ENCODE data around the gene NCKAP5L.
"Not testable (repeated sequence)": the region's sequence is repeated elsewhere in the genome, so short reads cannot be mapped to it uniquely, and the experiment has no call there.

The NCKAP5L gene

DNA sequence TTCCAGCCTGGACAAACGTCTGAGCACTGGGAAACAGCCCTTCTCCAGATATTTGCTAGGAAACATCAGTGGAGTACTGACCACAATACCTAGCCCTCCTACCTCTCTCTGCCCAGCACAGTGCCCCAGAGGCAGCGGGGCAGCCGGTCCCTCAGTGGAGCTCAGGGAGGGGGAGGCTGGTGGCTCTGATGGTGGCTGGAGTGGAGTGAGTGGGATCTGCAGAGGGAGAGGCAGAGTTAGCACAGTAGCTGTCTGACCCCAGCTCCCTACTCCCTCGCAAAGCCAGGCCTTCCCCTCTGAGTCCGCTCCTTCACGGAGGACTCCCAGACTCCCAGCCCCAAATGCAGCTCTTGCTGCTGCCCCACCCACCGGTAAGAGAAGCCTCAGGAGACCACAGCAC lies 30.0 kb downstream of the NCKAP5L start:
- DNase-seq: no peak

DNA sequence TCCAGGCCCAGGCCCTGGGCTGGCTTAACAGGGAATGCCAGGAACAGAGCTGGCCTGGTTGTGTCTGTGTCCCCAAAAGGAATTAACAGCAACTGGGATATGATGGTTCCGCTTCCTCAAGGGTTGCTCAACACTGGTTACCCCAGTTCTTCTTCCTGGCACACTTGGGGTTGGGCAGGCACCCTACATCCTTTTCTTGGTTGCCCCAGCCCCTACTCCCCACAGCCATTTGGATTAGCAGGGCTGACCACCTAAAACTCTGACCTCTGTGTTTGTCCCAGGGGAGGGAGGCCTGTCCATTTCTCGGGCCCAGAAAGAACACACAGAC lies 30.8 kb downstream of the NCKAP5L start:
- no peak for DNase-seq

DNA sequence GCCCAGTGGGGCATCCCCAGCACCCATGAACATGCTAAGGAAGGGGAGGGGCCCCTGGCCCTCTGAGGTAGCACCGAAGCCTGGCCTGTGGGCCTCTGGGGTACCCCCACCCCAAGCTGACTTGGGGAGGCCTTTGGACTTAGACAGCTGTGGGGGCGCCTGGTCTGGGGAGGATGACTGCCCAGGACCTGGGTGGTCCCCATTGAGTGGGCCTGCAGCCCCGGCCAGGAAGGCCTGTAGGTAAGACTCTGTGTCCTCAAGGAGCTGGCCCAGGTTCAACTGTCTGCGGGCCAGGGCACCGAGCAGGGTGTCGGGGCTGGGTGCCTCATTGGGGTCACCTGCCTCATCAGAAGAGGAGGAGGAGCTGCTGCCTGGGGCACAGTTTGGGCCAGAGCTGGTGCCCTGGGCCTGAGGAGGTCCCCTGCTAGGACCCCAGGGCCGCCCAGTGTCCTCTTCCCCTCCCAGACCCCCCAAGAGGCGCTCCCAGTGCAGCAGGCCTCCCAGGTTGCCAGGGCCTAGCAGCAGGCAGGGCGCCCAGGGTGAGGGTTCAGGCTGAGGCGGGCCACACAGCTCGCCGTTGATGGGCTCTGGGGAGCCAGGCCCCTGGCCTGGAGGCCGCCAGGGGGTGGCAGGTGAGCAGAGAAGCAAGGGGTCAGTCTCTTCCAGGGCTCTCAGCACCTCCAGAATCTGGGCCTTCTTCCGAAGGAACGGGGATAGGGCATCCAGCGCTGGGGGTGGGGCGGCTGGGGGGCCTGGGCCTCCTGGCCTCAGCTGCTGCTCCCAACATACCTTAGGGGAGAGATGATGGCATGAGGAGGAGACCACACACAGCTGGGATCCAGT lies 31.4 kb downstream of the NCKAP5L start:
- no peak for DNase-seq

DNA sequence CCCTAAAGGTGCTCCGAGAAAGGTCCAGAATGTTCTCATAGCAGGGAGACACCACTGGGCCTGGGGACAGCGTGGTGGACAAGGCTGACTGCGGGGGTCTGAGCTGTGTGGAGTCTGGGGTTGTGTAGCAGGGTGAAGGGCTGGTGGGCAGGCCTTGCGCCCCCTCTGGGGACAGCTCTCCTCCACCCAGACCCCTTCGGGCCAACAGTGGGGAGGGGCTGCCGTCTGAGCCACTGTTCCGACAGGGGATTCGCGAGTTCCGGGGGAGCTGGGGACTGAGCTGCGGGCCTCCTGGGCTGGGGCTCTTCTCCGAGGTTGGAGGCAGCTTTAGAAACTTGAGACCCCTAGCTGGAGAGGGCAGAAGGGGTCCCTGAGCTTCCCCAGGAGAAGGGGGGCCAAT lies 32.1 kb downstream of the NCKAP5L start:
- DNase-seq: no peak

DNA sequence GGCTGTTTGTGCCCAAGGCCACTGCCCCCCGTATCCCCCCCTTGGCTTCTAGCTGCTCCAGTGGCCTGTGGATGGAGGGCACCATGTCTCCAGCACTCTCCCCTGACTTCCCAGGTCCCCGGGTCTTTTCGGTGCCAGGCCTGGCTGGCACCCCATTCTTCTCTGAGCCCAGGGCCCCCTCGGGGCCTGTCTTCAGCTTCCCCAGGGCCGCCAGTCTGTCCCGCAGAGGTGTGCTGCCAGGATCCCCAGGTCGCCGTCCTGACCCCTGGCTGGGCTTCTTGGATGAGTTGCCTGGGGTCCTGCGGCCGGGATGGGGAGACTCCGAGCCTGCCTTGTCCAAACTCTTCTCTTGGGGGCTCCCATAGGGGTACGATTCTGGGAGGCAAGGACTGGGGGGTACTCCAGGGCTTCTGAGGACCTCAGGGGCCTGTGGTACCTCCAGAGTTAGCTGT lies 32.5 kb downstream of the NCKAP5L start:
- DNase-seq: no peak

DNA sequence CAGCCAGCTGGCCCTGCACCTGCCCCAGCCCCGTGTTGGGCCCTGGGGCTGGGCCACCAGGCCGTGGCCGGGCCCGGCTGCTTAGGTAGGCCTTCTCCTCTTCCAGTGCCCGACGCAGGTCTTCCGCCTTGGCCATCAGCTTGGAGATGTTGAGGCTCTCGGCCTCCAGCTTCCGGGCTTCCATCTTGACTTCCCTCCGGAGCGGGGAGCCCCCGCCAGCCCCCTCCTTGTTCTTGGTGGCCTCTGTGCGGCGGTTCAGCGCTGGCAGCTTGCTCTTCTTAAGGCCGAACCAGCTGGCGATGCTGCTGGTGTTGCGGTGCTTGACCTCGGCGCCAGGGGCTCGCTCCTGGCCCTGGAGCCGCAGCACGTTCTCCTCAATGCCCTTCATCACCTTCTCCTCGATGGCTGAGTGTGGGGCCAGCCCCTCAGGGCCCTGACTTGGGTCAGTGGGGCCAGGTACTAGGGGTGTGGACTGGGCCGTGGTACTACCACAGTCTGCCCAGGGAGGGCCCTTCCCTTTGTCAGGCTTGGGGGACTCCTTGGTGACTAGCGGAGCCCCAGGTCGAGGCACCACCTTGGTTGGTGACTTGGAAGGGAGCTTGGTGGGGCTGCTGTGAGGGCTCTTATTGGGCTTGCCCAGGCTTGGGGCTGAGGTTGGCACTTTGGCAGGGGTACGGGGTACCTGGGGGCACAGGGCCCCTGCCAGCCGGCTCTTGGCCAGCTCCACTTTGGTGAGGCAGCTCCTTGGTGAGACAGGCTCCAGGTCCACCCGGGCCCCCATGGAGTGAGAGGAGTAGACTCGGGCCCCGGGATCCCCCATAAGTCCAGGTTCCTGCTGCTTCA lies 33.2 kb downstream of the NCKAP5L start:
- no peak for DNase-seq

DNA sequence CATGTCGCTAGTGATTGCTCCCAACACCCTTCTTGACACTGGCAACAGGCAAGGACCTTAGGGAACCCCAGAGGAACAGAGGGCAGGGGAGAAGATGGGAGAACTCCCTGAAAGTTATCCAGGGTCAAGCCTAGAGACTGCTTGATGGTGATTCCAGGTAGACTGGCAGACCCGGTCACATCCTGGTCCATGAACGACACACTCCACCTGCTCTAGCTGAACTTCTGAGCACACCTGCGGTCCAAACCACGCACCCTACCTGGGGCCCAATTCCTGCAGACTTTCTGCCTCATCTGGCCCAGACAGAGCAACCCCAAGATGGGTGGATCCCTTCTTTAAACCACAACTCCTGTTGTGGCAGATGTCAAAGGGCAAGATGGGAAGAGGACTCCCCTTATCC lies 34.2 kb downstream of the NCKAP5L start:
- DNase-seq: no peak

DNA sequence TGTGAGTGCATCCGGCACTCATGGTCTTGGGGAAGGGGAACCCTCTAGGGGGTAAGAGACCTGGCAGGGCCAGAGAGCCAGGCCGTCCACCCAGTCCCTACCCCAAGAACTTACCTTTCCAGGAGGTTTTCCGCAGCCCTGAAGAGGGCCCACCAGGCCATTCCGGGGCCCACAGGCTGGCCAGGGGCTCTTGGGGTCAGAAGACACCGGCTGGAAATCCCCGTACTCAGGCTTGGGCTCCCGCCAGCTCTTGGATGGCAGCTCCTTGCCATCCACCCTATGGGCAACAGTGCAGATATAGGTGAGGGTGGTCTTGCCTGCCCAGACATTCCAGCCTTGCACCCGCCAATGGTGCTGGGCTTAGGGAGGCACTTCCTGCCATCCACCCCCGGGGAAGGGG lies 34.6 kb downstream of the NCKAP5L start:
- DNase-seq: no peak

DNA sequence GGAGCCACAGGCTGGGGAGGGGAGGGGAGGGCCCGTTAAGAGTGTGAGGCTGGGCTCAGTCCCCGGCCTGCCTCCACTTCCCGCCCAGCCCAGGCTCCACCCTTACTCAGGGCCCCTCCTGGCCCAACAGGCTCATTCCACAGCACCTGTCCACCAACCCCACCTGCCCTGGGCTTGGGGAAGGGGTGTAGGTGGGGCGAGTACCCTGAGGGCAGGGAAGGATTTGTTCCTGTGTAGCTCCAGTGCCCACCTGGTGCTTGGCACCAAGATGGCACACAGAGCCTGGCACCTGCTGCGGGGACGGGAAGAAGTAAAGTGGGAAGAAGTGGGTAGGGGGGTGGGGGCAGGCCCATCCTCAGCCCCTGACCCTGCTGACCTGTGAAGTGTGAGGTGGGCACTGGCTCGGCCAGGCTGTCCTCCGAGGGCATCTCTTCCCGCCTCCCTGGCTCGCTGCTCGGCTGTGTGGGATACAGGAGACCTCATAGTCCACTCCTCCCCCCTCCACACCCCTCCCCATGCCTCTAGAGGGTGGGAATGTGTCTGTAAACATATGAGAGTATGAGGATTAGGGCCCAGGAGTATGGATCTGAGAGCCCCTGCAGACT lies 35.1 kb downstream of the NCKAP5L start:
- no peak for DNase-seq

DNA sequence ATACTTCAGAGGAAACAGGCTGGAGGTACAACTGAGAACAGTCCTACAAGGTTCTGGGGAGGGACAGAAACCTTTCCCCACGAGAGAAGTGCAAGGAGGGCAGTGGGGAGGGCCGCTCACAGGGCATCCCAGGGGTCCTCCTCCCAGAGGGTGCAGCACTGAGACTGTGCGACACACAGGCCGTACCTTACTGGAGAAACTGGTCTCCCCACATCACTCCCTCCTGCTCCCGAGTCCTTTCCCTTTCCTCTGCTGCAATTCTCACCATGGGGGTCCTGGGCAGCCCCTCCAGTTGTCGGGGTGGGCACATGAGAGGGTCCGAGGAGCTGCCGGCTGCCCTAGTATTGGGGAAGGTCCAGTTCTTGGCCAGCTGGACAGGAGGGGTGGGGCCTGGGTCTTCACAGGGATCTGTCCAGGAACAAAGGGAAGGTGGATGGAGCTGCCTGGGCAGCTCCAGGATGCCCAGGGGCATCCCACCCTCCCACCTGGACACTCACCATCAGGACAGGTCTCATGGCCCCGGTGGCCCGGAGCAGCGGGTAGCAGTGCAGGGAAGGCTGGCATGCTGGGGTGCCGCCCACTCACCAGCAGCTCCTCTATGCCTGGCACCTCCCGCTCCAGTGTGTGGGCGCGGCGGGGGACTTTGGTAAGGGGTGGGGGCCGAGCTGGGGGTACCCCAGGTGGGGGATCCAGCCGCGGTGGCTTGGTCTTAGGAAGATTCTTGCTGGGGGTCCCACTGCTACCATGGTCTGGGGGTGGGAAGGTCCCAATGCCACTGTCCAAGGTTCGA lies 35.8 kb downstream of the NCKAP5L start:
- no peak for DNase-seq

DNA sequence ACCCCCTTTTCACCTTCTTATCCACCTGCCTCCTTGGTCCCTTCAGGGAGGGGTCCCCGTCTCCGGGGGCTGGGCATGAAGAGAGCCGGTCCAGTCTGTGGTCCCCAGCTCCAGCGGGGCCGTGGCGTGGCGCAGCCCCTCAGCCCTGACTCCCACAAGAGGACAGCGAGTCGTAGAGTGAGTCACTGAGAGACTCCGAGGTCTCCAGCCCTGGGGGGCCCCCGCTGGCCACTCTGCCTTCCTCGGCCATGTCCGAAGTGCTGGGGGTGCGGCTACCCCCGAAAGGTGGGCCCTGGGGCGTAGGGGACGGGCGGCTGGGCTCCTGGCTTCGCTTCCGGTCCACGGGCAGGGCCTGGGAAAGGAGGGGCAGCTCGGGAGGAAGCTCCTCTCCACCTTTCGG lies 36.5 kb downstream of the NCKAP5L start:
- no peak for DNase-seq

DNA sequence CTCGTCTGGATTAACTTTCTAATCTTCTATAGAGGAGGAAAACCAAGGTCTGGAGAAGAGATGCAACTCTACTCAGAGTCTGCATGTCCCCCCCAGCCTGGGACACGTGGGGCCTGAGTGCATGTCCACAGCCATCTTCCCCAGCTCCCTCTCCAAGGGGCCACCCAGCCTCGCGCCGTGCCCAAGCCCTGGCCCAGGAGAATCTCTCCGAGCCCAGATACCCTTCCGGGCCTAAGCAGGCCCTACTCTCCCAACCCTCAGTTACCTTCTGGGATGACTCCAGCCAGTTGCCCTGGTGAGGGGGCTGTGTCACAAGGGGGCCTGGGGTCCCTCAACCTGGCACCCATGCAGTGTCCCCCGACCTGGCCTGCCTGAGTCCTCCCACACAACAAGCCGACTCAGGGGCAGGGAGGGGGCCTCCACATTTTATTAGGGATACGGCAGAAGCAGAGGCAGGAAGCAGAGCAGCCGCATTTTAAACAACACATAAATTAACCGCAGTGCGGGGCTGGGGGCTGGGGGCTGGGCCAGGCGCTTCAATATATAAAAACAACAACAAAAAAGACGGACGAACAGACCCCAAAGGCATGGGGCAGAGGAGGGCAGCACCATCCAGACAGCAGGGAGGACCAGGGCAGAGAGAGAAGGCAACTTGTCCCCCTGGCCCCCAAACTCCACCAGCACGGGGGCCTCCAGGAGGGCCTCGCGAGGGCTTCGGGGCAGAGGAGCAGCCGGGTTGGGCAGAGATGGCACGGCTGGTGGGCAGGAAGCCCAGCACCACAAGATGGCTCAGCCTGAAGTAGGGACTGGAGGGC lies 37.3 kb downstream of the NCKAP5L start:
- DNase-seq: no peak

DNA sequence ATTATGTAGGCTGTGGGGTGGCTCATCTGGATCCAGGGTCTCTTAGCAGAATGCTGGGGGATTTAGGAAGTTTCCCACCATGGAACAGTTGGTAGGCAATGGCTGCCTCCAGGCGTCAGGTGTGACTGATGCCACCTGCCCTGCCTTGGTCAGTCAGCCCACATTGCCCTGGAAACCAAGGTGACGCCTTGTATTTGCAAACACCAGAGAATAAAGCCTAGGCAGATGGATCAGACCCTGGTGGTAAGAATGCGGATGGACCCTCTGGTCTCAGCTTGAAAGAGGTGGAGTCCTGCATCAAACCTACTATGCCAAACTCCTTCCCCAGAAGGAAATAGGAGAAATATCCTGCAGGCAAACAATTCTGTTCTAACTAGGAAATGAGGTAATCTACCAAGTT lies 38.2 kb downstream of the NCKAP5L start:
- no peak for DNase-seq

DNA sequence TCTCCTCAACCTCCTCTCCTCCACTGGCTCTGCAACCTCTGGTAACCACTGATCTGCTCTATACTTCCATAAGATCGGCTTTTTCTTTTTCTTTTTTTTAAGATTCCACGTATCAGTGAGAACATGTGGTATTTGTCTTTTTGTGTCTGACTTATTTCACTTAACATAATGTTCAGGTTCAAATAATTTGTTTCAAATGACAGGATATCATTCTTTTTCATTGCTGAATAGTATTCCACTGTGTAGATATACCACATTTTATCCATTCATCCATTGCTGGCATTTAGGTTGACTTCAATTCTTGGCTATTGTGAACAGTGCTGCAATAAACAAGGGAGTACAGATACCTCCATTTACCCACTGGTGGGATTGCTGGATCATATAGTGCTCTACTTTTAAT lies 40.5 kb downstream of the NCKAP5L start:
- no peak for DNase-seq

DNA sequence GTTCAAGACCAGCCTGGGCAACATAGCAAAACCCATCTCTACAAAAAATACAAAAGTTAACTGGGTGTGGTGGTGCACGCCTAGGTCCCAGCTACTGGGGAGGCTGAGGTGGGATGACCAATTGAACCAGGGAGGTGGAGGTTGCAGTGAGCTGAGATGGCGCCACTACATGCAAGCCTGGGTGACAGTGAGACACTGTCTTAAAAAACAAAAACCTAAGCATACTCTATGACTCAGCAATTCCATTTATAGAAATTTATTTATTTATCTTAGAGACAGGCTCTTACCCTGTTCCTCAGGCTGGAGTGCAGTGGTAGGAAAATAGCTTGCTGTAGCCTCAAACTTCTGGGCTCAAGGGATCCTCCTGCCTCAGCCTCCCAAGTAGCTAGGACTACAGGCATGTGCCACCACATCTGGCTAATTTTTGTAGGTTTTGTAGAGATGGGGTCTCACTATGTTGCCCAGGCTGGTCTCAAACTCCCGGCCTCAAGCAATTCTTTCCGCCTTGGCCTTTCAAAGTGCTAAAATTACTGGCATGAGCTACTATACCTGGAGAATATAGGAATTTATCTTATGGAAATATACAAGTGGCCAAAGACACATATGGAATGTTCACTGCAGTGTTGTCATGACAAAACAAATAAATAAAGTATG lies 43.3 kb downstream of the NCKAP5L start:
- no peak for DNase-seq

DNA sequence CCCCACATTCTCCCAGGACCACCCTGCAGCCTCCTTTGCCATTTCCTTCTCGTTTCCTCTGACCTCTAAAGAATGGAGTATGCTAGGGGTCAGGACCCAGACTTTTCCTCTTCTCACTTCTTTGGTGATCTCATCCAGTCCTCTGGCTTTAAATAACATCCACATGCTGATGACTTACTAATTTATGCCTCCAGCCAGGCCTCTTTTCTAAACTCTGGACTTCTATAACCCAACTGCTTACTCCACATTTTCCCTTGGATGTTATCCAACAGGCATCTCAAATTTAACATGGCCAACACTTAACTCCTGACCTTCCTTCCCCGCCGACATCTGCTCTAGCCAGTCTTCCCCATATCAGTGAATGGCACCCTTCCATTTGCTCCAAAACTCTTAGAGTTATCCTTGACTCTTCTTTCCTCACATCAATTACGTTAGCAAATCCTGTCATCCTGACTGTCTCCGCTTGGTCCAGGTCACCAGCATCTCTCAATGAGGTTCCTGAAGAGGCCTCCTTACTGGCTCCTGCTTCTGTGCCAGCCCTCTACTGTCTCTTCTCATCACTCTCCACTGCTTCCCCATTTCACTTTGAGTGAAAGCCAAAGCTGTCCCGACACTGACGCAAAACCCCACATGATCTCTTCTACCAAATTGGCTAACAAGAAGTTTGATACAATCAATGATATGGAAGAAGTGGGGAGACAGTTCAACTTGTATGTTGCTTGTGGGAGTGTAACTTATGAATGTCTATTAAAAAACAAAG lies 44.1 kb downstream of the NCKAP5L start:
- no peak for DNase-seq

DNA sequence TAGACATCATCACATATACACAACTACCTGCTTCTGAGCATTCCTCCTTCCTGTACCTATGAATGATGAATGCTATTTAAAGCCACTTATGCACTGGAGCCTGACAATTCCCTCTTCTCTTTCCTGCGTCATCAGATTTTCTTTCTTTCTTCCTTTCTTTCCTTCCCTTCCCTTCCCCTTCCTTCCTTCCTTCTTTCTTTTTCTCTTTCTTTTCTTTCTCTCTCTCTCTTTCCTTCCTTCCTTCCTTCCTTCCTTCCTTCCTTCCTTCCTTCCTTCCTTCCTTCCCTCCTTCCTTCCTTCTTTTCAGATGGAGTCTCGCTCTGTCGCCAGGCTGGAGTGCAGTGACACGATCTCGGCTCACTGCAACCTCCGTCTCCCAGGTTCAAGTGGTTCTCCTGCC lies 47.3 kb downstream of the NCKAP5L start:
- not testable (repeated sequence) for DNase-seq

DNA sequence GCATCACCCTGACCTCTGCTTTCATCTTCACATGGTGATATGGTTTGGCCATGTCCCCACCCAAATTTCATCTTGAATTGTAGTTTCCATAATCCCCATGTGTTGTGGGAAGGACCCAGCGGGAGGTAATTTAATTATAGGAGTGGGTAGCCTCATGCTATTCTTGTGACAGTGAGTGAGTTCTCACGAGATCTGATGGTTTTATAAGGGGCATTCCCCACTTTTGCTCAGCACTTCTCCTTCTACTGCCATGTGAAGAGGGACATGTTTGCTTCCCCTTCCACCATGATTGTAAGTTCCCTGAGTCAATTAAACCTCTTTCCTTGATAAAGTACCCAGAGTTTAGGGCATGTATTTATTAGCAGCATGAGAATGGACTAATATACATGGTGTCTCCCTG lies 48.6 kb downstream of the NCKAP5L start:
- no peak for DNase-seq

DNA sequence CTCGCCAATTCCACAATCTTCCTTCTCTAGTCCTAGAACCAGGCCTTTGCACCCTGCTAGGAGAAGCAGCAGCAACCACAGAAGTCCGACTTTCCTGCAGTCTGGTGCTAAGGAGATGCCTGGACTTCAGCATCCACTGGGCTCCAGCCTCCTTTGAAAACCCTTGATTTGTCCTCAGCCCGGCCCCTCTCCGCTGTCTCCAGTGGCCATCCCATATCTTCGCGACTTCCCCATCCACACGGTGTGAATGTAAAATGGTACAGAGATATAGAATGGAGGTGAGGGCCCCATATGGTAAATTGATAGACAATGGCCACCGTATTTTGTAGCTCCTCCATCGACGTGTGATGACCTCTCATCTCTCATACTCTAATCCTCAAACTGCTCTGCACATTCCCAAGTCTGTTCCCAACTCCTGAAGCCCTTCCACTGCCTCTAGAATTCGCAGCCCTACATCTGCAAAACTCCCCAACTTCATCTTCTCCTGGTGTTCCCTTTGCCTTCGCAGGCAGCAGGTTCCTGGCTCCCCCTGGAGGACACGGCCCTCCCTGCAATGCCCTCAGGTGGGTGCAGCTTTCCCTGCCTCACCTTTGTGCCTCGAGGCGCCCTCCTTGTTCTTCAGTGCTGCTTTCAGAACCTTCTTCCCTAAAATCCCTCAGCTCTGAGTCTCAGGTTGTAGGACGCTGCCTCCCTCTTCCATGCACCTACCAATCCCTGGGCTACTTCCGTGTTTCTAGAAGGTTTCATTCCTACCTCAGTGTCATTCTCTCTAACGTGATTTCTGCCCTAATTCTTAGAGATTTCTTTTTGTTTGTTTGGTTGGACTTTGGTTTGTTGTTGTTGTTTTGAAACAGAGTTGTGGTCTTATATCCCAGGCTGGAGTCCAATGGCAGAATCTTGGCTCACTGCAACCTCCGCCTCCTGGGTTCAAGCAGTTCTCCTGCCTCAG lies 50.1 kb downstream of the NCKAP5L start:
- DNase-seq: peak; percentile 44

DNA sequence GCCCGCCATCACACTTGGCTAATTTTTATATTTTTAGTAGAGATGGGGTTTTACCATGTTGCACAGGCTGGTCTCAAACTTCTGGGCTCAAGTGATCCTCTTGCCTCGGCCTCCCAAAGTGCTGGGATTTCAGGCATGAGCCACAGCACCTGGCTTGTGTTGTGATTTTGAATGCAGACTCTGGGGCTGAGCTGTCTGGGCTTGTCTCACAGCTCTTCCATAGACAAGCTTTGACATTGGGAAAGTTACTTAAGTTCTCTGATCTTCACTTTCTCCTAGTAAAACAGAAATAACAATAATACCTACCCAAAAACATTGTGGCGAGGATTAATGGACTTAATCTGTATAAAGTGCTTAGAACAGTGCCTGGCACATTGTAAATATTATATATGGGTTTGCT lies 50.9 kb downstream of the NCKAP5L start:
- no peak for DNase-seq
